SK-N-SH (cell line): ENCODE results near the gene SMYD3. TPM values are rescaled to one million over a fixed set of nuclear protein-coding genes. Genes with fewer than 3 reads are reported as not detected.

Source experiments
- CTCF ChIA-PET: fragments of 300-600, 350-600 bp; formaldehyde crosslinking; extraction: SDS; loops from one replicate; lab custom pipeline; 2021; lab: Yijun Ruan, JAX
- POLR2A ChIA-PET: fragments of 350-600 bp; sonication (Branson Sonifier 250); formaldehyde crosslinking; extraction: SDS; loops from one replicate; lab custom pipeline; 2020; ENCODE audit warnings: antibody characterized with exemption, inconsistent platforms; lab: Yijun Ruan, JAX
- DNase-seq: peaks from one replicate; pipeline ENCODE4 v3.0.0; 2012
- H2AFZ ChIP-seq: fragments of 200-600 bp; sonication (generic); 2 replicates; pipeline ENCODE4 v1.8.1; 2016; ENCODE audit warnings: antibody characterized with exemption, mild to moderate bottlenecking, low read depth
- H3F3A ChIP-seq: fragments of 200-600 bp; sonication (generic); replicated peaks from 2 replicates; pipeline ENCODE3; 2016; ENCODE audit warnings: antibody characterized with exemption, mild to moderate bottlenecking; ENCODE audit not compliant: insufficient read depth
- H3K27ac ChIP-seq, 2 experiments: fragments of 200-500 bp in 1 of 2; fragments of 200-600 bp in 1 of 2; sonication (Bioruptor generic) in 1 of 2; sonication (generic), shearing (Covaris generic) in 1 of 2; 2 replicates each; pipeline versions ENCODE4 v1.5.1 to v1.6.1; 2014 to 2016; ENCODE audit warnings: low read depth in 2 of 2, inconsistent platforms in 1 of 2, low read length in 1 of 2, mild to moderate bottlenecking in 1 of 2, mixed read lengths in 1 of 2
- H3K27me3 ChIP-seq: fragments of 200-600 bp; sonication (generic), shearing (Covaris generic); 2 replicates; pipeline ENCODE4 v1.6.1; 2016; ENCODE audit warnings: mixed run types; ENCODE audit not compliant: insufficient read depth
- H3K36me3 ChIP-seq, 2 experiments: fragments of 200-500 bp in 1 of 2; fragments of 200-600 bp in 1 of 2; sonication (Bioruptor generic) in 1 of 2; sonication (generic) in 1 of 2; replicated peaks in 1 of 2; 2 replicates each; pipeline versions ENCODE3 to v1.5.1; 2014 to 2016; ENCODE audit warnings: low read length in 1 of 2, mild to moderate bottlenecking in 1 of 2; ENCODE audit not compliant: insufficient read depth in 2 of 2, control insufficient read depth in 1 of 2
- H3K4me1 ChIP-seq, 2 experiments: fragments of 200-500 bp in 1 of 2; fragments of 200-600 bp in 1 of 2; sonication (Bioruptor generic) in 1 of 2; sonication (generic), shearing (Covaris generic) in 1 of 2; 2 replicates each; pipeline versions ENCODE4 v1.5.1 to v1.6.1; 2014 to 2016; ENCODE audit warnings: low read depth in 1 of 2, low read length in 1 of 2, mixed run types in 1 of 2; ENCODE audit not compliant: insufficient read depth in 2 of 2, control insufficient read depth in 1 of 2
- H3K4me2 ChIP-seq: fragments of 200-600 bp; sonication (generic), shearing (Covaris generic); 2 replicates; pipeline ENCODE4 v1.6.1; 2017; ENCODE audit warnings: mixed run types
- H3K4me3 ChIP-seq, 2 experiments: fragments of 200-500 bp in 1 of 2; fragments of 200-600 bp in 1 of 2; sonication (Bioruptor generic) in 1 of 2; sonication (generic), shearing (Covaris generic) in 1 of 2; 2 replicates each; pipeline versions ENCODE4 v1.5.1 to v1.8.1; 2014 to 2016; ENCODE audit warnings: low read depth in 2 of 2, inconsistent platforms in 1 of 2, low read length in 1 of 2, mild to moderate bottlenecking in 1 of 2, mixed read lengths in 1 of 2, moderate library complexity in 1 of 2
- H3K79me2 ChIP-seq: fragments of 200-600 bp; sonication (generic); 2 replicates; pipeline ENCODE4 v1.8.1; 2017; ENCODE audit warnings: mild to moderate bottlenecking; ENCODE audit not compliant: insufficient read depth
- H3K9ac ChIP-seq: fragments of 200-600 bp; sonication (generic); 2 replicates; pipeline ENCODE4 v1.6.1; 2017; ENCODE audit warnings: mixed run types
- H3K9me2 ChIP-seq: fragments of 200-600 bp; sonication (generic); 2 replicates; pipeline ENCODE4 v1.6.1; 2017; ENCODE audit warnings: mixed run types
- H3K9me3 ChIP-seq: fragments of 200-600 bp; sonication (generic); 2 replicates; pipeline ENCODE4 v1.6.1; 2017; ENCODE audit warnings: mixed run types, mild to moderate bottlenecking, moderate library complexity
- H4K20me1 ChIP-seq: fragments of 200-600 bp; sonication (generic); 2 replicates; pipeline ENCODE4 v1.6.1; 2017; ENCODE audit warnings: mild to moderate bottlenecking, mixed run types; ENCODE audit not compliant: insufficient read depth
- CTCF ChIP-seq: fragments of 200-600 bp; sonication (generic); IDR thresholded peaks from 2 replicates; pipeline ENCODE4 v1.6.1; 2017; ENCODE audit warnings: antibody characterized with exemption, mild to moderate bottlenecking, moderate library complexity
- EP300 ChIP-seq, 2 experiments: IDR thresholded peaks; 2 replicates each; pipeline versions ENCODE4 v1.4.0 to v1.6.1; 2012; ENCODE audit warnings: borderline replicate concordance in 1 of 2, low read depth in 1 of 2, low read length in 1 of 2
- EZH2phosphoT487 ChIP-seq: fragments of 200-600 bp; sonication (generic); IDR thresholded peaks from 2 replicates; pipeline ENCODE4 v1.6.1; 2017; ENCODE audit warnings: low read depth, mixed run types, mild to moderate bottlenecking, antibody characterized with exemption, moderate library complexity, borderline replicate concordance
- FOXJ3 ChIP-seq: sonication (generic); formaldehyde crosslinking; IDR thresholded peaks from 2 replicates; pipeline ENCODE4 v1.5.1; 2020; ENCODE audit warnings: mild to moderate bottlenecking, missing genetic modification reagents
- FOXM1 ChIP-seq: IDR thresholded peaks from 2 replicates; pipeline ENCODE4 v1.4.0; 2012; ENCODE audit warnings: low read depth, mild to moderate bottlenecking
- GABPA ChIP-seq: IDR thresholded peaks from 2 replicates; pipeline ENCODE4 v1.4.0; 2012; ENCODE audit warnings: low read depth, mild to moderate bottlenecking
- IRF3 ChIP-seq: fragments of 150-350 bp; IDR thresholded peaks from 2 replicates; pipeline ENCODE4 v1.6.1; 2016; ENCODE audit warnings: mild to moderate bottlenecking, low read depth, low read length
- MXI1 ChIP-seq: IDR thresholded peaks from 2 replicates; pipeline ENCODE4 v1.6.1; 2012; ENCODE audit warnings: mild to moderate bottlenecking, low read depth, low read length, improper control_type of control experiment
- NFIC ChIP-seq: IDR thresholded peaks from 2 replicates; pipeline ENCODE4 v1.4.0; 2012; ENCODE audit warnings: borderline replicate concordance
- NRF1 ChIP-seq: IDR thresholded peaks from 2 replicates; pipeline ENCODE4 v1.6.1; 2012; ENCODE audit warnings: low read depth, mild to moderate bottlenecking, low read length
- PBX3 ChIP-seq: IDR thresholded peaks from 2 replicates; pipeline ENCODE4; 2012
- RAD21 ChIP-seq: IDR thresholded peaks from 2 replicates; pipeline ENCODE4 v1.6.1; 2012; ENCODE audit warnings: mild to moderate bottlenecking, low read length
- RFX5 ChIP-seq: IDR thresholded peaks from 2 replicates; pipeline ENCODE4 v1.6.1; 2012; ENCODE audit warnings: mild to moderate bottlenecking, improper control_type of control experiment, low read length
- RXRA ChIP-seq: IDR thresholded peaks from 2 replicates; pipeline ENCODE4 v1.4.0; 2012; ENCODE audit warnings: low read depth, mild to moderate bottlenecking, borderline replicate concordance
- SIN3A ChIP-seq: IDR thresholded peaks from 2 replicates; pipeline ENCODE4 v1.6.1; 2012; ENCODE audit warnings: low read depth, mild to moderate bottlenecking, low read length, moderate library complexity, borderline replicate concordance
- TAF1 ChIP-seq: IDR thresholded peaks from 2 replicates; pipeline ENCODE4 v1.6.1; 2012; ENCODE audit warnings: low read depth, mild to moderate bottlenecking, low read length, moderate library complexity, borderline replicate concordance
- YY1 ChIP-seq: IDR thresholded peaks from 2 replicates; pipeline ENCODE4 v1.4.0; 2012; ENCODE audit warnings: low read depth, mild to moderate bottlenecking
- ZBTB33 ChIP-seq: IDR thresholded peaks from 2 replicates; pipeline ENCODE4 v1.4.0; 2012; ENCODE audit warnings: low read depth, borderline replicate concordance
- WGBS: methylation state at CpG from one replicate; pipeline ENCODE4 v1.1.6; 2017; ENCODE audit warnings: low lambda C conversion rate; 5-methylcytosine and 5-hydroxymethylcytosine counted together
- polyA plus RNA-seq, 3 experiments: library from polyadenylated mRNA; depleted of rRNA; stranded (reverse); fragments of >200 nt; gene quantifications; 2 replicates each; pipeline ENCODE4 v1.2.3, GENCODE V29; 2012

SMYD3 gene
- polyA plus RNA-seq, 1 of the 3 experiments (the other 2 are of a cell fraction), result 31.4 TPM

GRCh38 chr1:246437961-246438360 lies 69.1 kb downstream of the SMYD3 start:
- no peaks in the 10 kb centered on the region for H3K4me1 ChIP-seq
- 68% methylated on average over 3 of the region's 3 CpGs for WGBS
- no peaks in the 10 kb centered on the region for H3K9me2 ChIP-seq
- H3K79me2 ChIP-seq, result no peaks in the 10 kb centered on the region
- no peak overlapping the region for H3K27ac ChIP-seq
- POLR2A ChIA-PET, result no interaction called here
- no peak overlapping the region for H3K4me3 ChIP-seq
- CTCF ChIA-PET, result interaction anchor here (0.6 to 1.4 kb wide), 4 partner anchors 13 to 1285 kb away, joined by 3 read pairs; no protein-coding TSS in a partner anchor
- no peaks in the 10 kb centered on the region for H4K20me1 ChIP-seq
- H3K9ac ChIP-seq, result no peak overlapping the region
- TF ChIP-seq ZBTB33, result no peak
- no peak for TF ChIP-seq MXI1
- TF ChIP-seq PBX3, result no peak
- TF ChIP-seq NFIC, result no peak
- TF ChIP-seq EZH2phosphoT487, result no peak
- TF ChIP-seq CTCF, result no peak
- TF ChIP-seq RXRA, result no peak
- TF ChIP-seq IRF3, result no peak
- TF ChIP-seq FOXM1, result no peak
- TF ChIP-seq RAD21, result no peak
- no peak for TF ChIP-seq YY1
- no peak for TF ChIP-seq GABPA
- TF ChIP-seq TAF1, result no peak
- TF ChIP-seq RFX5, result no peak
- TF ChIP-seq NRF1, result no peak
- TF ChIP-seq SIN3A, result no peak
- TF ChIP-seq FOXJ3 (CRISPR knock-in tag), result no peak
- TF ChIP-seq EP300 (IDR thresholded peaks at IDR 0.05; ENCODE audit: borderline replicate concordance in 1 of 2, low read depth in 1 of 2, low read length in 1 of 2), result no peak
- TF ChIP-seq, all 33 proteins: peak for 0
- Histone ChIP-seq H3F3A (peaks cover 3% of the 10 kb centered on the region), H2AFZ (no peak overlapping the region), H3K9me3 (no peaks in the 10 kb centered on the region), H3K36me3 (no peaks in the 10 kb centered on the region), H3K4me2 (no peak overlapping the region), H3K27me3 (no peaks in the 10 kb centered on the region)
- no peak for DNase-seq
